GM12878 (cell line): ENCODE data around the gene SERPINA9. TPM values are rescaled to one million over a fixed set of nuclear protein-coding genes. Genes with fewer than 3 reads are reported as not detected.

Experiments
- ATAC-seq: fragments of 200-7000 bp; cut with Tn5 transposase; 3 replicates; pipeline ENCODE4 v1.9.1; 2020; ENCODE audit warnings: mild to moderate bottlenecking, moderate library complexity
- BruUV-seq: library from RNA; stranded (reverse); fragments of 400-500 nt; replicated peaks from 2 replicates; lab custom pipeline; 2021; lab: Mats Ljungman, UMichigan
- CTCF ChIA-PET: fragments of 300-600 bp; sonication (Branson Sonifier 250); formaldehyde crosslinking; extraction: SDS; loops from one replicate; lab custom pipeline; 2021; ENCODE audit warnings: inconsistent platforms; lab: Yijun Ruan, JAX
- POLR2A ChIA-PET: fragments of 350-600 bp; formaldehyde crosslinking; extraction: SDS; loops from one replicate; lab custom pipeline; 2021; ENCODE audit warnings: inconsistent platforms; lab: Charles Lee
- RAD21 ChIA-PET: fragments of 300-600 bp; sonication (Branson Sonifier 250); formaldehyde crosslinking; loops from one replicate; lab custom pipeline; 2023; ENCODE audit warnings: antibody characterized with exemption; ENCODE audit not compliant: unreplicated experiment; lab: Charles Lee
- SMC1A ChIA-PET: fragments of 300-600 bp; sonication (Branson Sonifier 250); formaldehyde crosslinking; loops from one replicate; lab custom pipeline; 2023; ENCODE audit not compliant: unreplicated experiment, uncharacterized antibody; lab: Charles Lee
- DNase-seq: peaks from one replicate; pipeline ENCODE4 v3.0.0-alpha.2; 2011; ENCODE audit warnings: low read depth, low spot score
- FAIRE-seq: peaks from 3 replicates; lab custom pipeline; 2011; peaks lifted over from hg19 to GRCh38; lab: Jason Lieb, UNC
- H2AFZ ChIP-seq: 2 replicates; pipeline ENCODE4 v1.6.0; 2011; ENCODE audit warnings: low read depth, low read length, control low read depth; ENCODE audit not compliant: control insufficient read depth
- H3K27ac ChIP-seq: 2 replicates; pipeline ENCODE4 v1.5.1; 2011; ENCODE audit warnings: control low read depth; ENCODE audit not compliant: control insufficient read depth, insufficient read depth
- H3K27me3 ChIP-seq, 2 experiments: replicated peaks in 1 of 2; 2 replicates each; pipeline versions ENCODE4 v1.6.0 to v1.6.1; 2011; ENCODE audit warnings: low read length in 1 of 2; ENCODE audit not compliant: control insufficient read depth in 2 of 2, insufficient read depth in 2 of 2
- H3K36me3 ChIP-seq, 2 experiments: 2 replicates each; pipeline ENCODE4 v1.5.1; 2011; ENCODE audit warnings: low read length in 1 of 2; ENCODE audit not compliant: control insufficient read depth in 2 of 2, insufficient read depth in 2 of 2
- H3K4me1 ChIP-seq: 2 replicates; pipeline ENCODE4 v1.6.1; 2011; ENCODE audit warnings: mild to moderate bottlenecking, low read length, moderate library complexity, mixed read lengths; ENCODE audit not compliant: control insufficient read depth, insufficient read depth
- H3K4me2 ChIP-seq: 2 replicates; pipeline ENCODE4 v1.6.0; 2011; ENCODE audit warnings: control low read depth; ENCODE audit not compliant: control insufficient read depth, insufficient read depth
- H3K4me3 ChIP-seq: fragments of 200-600 bp; sonication (generic); 2 replicates; pipeline ENCODE4 v1.5.1; 2016
- H3K79me2 ChIP-seq: 2 replicates; pipeline ENCODE4 v1.6.0; 2011; ENCODE audit warnings: low read length; ENCODE audit not compliant: control insufficient read depth, insufficient read depth
- H3K9ac ChIP-seq: 2 replicates; pipeline ENCODE4 v1.8.0; 2011; ENCODE audit warnings: low read length, control low read depth, mixed read lengths; ENCODE audit not compliant: control insufficient read depth, insufficient read depth
- H3K9me3 ChIP-seq: replicated peaks from 3 replicates; pipeline ENCODE4 v1.5.1; 2011; ENCODE audit warnings: mild to moderate bottlenecking, low read length; ENCODE audit not compliant: control insufficient read depth, insufficient read depth
- H4K20me1 ChIP-seq: 2 replicates; pipeline ENCODE4 v1.6.0; 2011; ENCODE audit not compliant: control insufficient read depth, insufficient read depth
- ATF7 ChIP-seq: fragments of 450-650 bp; IDR thresholded peaks from 2 replicates; pipeline ENCODE4 v1.6.1; 2016; ENCODE audit warnings: low read depth, mild to moderate bottlenecking
- CHD2 ChIP-seq: IDR thresholded peaks from 2 replicates; pipeline ENCODE4 v1.6.1; 2011; ENCODE audit warnings: low read depth, low read length, improper control_type of control experiment, borderline replicate concordance
- EZH2 ChIP-seq: IDR thresholded peaks from 2 replicates; pipeline ENCODE4 v1.6.1; 2012; ENCODE audit warnings: low read depth, mild to moderate bottlenecking, control low read depth, inconsistent platforms, low read length, borderline replicate concordance; ENCODE audit not compliant: control insufficient read depth
- IRF4 ChIP-seq: IDR thresholded peaks from 2 replicates; pipeline ENCODE4 v1.6.1; 2011; ENCODE audit warnings: low read depth, low read length
- NR2C2 ChIP-seq: IDR thresholded peaks from 2 replicates; pipeline ENCODE4 v1.6.1; 2011; ENCODE audit warnings: borderline replicate concordance, low read depth; ENCODE audit not compliant: control insufficient read depth, insufficient read length
- NR2F1 ChIP-seq: fragments of 450-650 bp; conservative IDR thresholded peaks from 2 replicates; pipeline ENCODE4 v1.6.1; 2017; ENCODE audit warnings: mild to moderate bottlenecking
- SUPT20H ChIP-seq: IDR thresholded peaks from 2 replicates; pipeline ENCODE4 v1.6.1; 2011; ENCODE audit warnings: low read depth, mild to moderate bottlenecking, low read length, moderate library complexity, borderline replicate concordance; ENCODE audit not compliant: control insufficient read depth
- TCF7 ChIP-seq: IDR thresholded peaks from 2 replicates; pipeline ENCODE4 v1.6.1; 2014; ENCODE audit warnings: antibody characterized with exemption, borderline replicate concordance
- YBX1 ChIP-seq: fragments of 450-650 bp; IDR thresholded peaks from 2 replicates; pipeline ENCODE4 v1.6.1; 2016; ENCODE audit warnings: antibody characterized with exemption
- ZNF384 ChIP-seq: IDR thresholded peaks from 2 replicates; pipeline ENCODE4 v1.6.1; 2012; ENCODE audit warnings: low read depth, mild to moderate bottlenecking, low read length, improper control_type of control experiment, borderline replicate concordance
- ZZZ3 ChIP-seq: IDR thresholded peaks from 2 replicates; pipeline ENCODE4 v1.6.1; 2011; ENCODE audit warnings: low read depth; ENCODE audit not compliant: control insufficient read depth, insufficient read length
- WGBS: methylation state at CpG from one replicate; pipeline ENCODE4 v1.1.6; 2016; ENCODE audit warnings: low lambda C conversion rate; ENCODE audit not compliant: insufficient replicate concordance, insufficient coverage; ENCODE audit errors: missing lambda C conversion rate; 5-methylcytosine and 5-hydroxymethylcytosine counted together
- in situ Hi-C: fragments of 300-500 bp; cut with MboI; formaldehyde crosslinking; loops from 9 replicates; pipeline ENCODE4 v1.14.3; 2018; ENCODE audit warnings: mixed read lengths
- intact Hi-C: fragments of 100-400 bp; cut with micrococcal nuclease; formaldehyde crosslinking; loops from one replicate; pipeline ENCODE4 v1.14.2; 2022; ENCODE audit not compliant: unreplicated experiment
- polyA plus RNA-seq, 11 experiments: library from polyadenylated mRNA; depleted of rRNA in 4 of 11; unstranded in 6 of 11; stranded (reverse) in 5 of 11; fragments of >200 nt; fragmentation: Nextera tagmentation in 4 of 11; fragmentation: Illumina TruSeq in 1 of 11; extraction: Ambion mirVana in 4 of 11; extraction: Trizol in 1 of 11; gene quantifications; 1 replicate in 1 of 11; 2 replicates in 10 of 11; pipeline versions ENCODE4 v1.2.1 to v1.2.3, GENCODE V29; 2011 to 2016; ENCODE audit warnings: inconsistent platforms in 2 of 11, missing spikeins in 2 of 11, low read depth in 1 of 11
- total RNA-seq, 4 experiments: library from RNA; depleted of rRNA in 3 of 4; stranded (reverse); fragments of >200 nt in 3 of 4; fragmentation: Illumina TruSeq in 1 of 4; extraction: Trizol in 1 of 4; gene quantifications; 2 replicates each; pipeline versions ENCODE4 v1.2.1 to v1.2.3, GENCODE V29; 2013 to 2021
- TF ChIP-seq, protein P1 (sequence below): fragments of 450-650 bp; IDR thresholded peaks from 2 replicates; pipeline ENCODE4 v1.6.1; 2018; ENCODE audit warnings: borderline replicate concordance, mild to moderate bottlenecking; ENCODE audit not compliant: partially characterized antibody
- TF ChIP-seq, protein P2 (sequence below), 3 experiments: IDR thresholded peaks in 2 of 3; conservative IDR thresholded peaks in 1 of 3; 2 replicates each; pipeline ENCODE4 v1.5.1; 2011; ENCODE audit warnings: low read depth in 3 of 3, low read length in 3 of 3, mild to moderate bottlenecking in 3 of 3, control low read depth in 2 of 3, moderate library complexity in 2 of 3, inconsistent platforms in 1 of 3, mixed read lengths in 1 of 3; ENCODE audit not compliant: control insufficient read depth in 2 of 3, insufficient read depth in 1 of 3; ENCODE audit errors: extremely low read depth in 1 of 3
- TF ChIP-seq, protein P3 (sequence below): fragments of 450-650 bp; IDR thresholded peaks from 2 replicates; pipeline ENCODE4 v1.6.1; 2017; ENCODE audit warnings: mild to moderate bottlenecking, low read depth, inconsistent platforms; ENCODE audit not compliant: poor library complexity, severe bottlenecking

SERPINA9 gene
- total and polyA plus RNA-seq, 10 of the 15 experiments (the other 5 are each of a cell fraction or from before 2014, with no cell fraction given) = 0.05 TPM; not detected in 9

DNA sequence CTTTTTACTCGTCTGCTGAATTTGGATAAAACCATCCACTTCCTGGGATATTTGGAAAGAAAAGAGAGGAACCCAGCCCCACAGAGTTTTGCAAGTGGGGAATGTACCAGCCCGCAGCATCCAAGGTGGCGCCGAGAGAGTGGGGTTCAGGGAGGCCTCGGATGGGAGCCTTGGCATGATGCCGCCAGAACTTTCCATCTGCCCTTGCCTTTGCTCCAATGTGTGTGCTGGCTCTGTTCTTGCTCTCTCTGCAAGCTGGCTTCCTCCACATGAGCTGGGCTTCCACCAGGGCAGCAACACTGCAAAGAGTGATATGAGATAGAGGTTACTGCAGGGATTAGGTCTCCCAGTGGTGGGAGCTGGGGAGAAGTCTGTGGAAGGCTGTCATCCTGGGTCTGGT lies 39.9 kb upstream of the SERPINA9 start:
- Histone ChIP-seq H3K27ac (no peak overlapping the region), H3K4me1 (no peaks in the 10 kb centered on the region), H4K20me1 (no peaks in the 10 kb centered on the region), H3K36me3 (no peaks in the 10 kb centered on the region), H2AFZ (no peak overlapping the region), H3K9me3 (no peaks in the 10 kb centered on the region; the same call in 2 of the 3 replicates), H3K9ac (no peak overlapping the region), H3K4me2 (no peak overlapping the region), H3K4me3 (no peak overlapping the region), H3K27me3 (peaks cover 0 to 6% of the 10 kb centered on the region in 2 experiments; a peak in 2 of 4 replicates), H3K79me2 (no peaks in the 10 kb centered on the region)
- BruUV-seq = no TSS peak
- RAD21 ChIA-PET = no interaction called here
- 57% methylated on average over 6 of the region's 6 CpGs for WGBS
- ATAC-seq = no peak
- SMC1A ChIA-PET = no interaction called here
- CTCF ChIA-PET = no interaction called here
- intact Hi-C loops = no loop called here
- FAIRE-seq = no peak
- no peak for DNase-seq
- POLR2A ChIA-PET = no interaction called here
- in situ Hi-C loops = no loop called here
- no peak for TF ChIP-seq EZH2
- TF ChIP-seq, protein P1, sequence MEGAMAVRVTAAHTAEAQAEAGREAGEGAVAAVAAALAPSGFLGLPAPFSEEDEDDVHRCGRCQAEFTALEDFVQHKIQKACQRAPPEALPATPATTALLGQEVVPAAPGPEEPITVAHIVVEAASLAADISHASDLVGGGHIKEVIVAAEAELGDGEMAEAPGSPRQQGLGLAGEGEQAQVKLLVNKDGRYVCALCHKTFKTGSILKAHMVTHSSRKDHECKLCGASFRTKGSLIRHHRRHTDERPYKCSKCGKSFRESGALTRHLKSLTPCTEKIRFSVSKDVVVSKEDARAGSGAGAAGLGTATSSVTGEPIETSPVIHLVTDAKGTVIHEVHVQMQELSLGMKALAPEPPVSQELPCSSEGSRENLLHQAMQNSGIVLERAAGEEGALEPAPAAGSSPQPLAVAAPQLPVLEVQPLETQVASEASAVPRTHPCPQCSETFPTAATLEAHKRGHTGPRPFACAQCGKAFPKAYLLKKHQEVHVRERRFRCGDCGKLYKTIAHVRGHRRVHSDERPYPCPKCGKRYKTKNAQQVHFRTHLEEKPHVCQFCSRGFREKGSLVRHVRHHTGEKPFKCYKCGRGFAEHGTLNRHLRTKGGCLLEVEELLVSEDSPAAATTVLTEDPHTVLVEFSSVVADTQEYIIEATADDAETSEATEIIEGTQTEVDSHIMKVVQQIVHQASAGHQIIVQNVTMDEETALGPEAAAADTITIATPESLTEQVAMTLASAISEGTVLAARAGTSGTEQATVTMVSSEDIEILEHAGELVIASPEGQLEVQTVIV = no peak
- TF ChIP-seq NR2C2 = no peak
- TF ChIP-seq, protein P2, sequence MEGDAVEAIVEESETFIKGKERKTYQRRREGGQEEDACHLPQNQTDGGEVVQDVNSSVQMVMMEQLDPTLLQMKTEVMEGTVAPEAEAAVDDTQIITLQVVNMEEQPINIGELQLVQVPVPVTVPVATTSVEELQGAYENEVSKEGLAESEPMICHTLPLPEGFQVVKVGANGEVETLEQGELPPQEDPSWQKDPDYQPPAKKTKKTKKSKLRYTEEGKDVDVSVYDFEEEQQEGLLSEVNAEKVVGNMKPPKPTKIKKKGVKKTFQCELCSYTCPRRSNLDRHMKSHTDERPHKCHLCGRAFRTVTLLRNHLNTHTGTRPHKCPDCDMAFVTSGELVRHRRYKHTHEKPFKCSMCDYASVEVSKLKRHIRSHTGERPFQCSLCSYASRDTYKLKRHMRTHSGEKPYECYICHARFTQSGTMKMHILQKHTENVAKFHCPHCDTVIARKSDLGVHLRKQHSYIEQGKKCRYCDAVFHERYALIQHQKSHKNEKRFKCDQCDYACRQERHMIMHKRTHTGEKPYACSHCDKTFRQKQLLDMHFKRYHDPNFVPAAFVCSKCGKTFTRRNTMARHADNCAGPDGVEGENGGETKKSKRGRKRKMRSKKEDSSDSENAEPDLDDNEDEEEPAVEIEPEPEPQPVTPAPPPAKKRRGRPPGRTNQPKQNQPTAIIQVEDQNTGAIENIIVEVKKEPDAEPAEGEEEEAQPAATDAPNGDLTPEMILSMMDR (IDR thresholded peaks at IDR 0.05 in 2 of 3, conservative IDR thresholded peaks at IDR 0.05 in 1 of 3; ENCODE audit: control insufficient read depth in 2 of 3, extremely low read depth in 1 of 3, insufficient read depth in 1 of 3, low read depth in 3 of 3, low read length in 3 of 3) = no peak
- no peak for TF ChIP-seq CHD2
- TF ChIP-seq SUPT20H = no peak
- TF ChIP-seq, protein P3, sequence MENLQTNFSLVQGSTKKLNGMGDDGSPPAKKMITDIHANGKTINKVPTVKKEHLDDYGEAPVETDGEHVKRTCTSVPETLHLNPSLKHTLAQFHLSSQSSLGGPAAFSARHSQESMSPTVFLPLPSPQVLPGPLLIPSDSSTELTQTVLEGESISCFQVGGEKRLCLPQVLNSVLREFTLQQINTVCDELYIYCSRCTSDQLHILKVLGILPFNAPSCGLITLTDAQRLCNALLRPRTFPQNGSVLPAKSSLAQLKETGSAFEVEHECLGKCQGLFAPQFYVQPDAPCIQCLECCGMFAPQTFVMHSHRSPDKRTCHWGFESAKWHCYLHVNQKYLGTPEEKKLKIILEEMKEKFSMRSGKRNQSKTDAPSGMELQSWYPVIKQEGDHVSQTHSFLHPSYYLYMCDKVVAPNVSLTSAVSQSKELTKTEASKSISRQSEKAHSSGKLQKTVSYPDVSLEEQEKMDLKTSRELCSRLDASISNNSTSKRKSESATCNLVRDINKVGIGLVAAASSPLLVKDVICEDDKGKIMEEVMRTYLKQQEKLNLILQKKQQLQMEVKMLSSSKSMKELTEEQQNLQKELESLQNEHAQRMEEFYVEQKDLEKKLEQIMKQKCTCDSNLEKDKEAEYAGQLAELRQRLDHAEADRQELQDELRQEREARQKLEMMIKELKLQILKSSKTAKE = no peak
- TF ChIP-seq TCF7 = no peak
- TF ChIP-seq YBX1 = no peak
- no peak for TF ChIP-seq IRF4
- no peak for TF ChIP-seq NR2F1
- no peak for TF ChIP-seq ZNF384
- no peak for TF ChIP-seq ZZZ3
- TF ChIP-seq ATF7 = no peak
